Dedifferentiated amniotic fluid mesenchymal stem cell (primary cell): Measurements from ENCODE around the gene NFYA.
"Not testable (repeated sequence)": the region's sequence is repeated elsewhere in the genome, so short reads cannot be mapped to it uniquely, and the experiment has no call there.

ENCODE experiments used
- DNase-seq: peaks from one replicate; pipeline ENCODE4 v3.0.0-alpha.2; 2016; ENCODE audit errors: extremely low spot score

The NFYA gene

GRCh38 chr6:41115027-41115426, 42.3 kb downstream of the NFYA start:
- DNase-seq, result not testable (repeated sequence)

DNA sequence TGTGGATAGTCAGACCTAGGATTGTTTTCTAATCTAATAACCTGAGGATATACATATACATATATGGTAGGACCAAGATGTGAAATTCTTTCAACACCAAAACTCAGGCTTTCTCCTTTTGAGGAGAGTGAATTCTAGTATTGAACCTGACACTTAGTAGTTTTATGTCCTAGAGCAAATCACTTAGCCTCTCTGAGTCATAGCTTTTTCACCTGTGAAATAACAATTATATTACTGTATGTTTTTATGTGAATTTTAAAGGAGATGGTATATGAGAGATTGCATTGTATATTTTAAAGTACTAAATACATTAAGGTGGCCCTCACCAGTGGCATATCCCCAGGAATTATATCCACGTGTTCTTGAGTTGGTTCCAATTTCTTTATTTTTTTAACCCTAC, 46.7 kb downstream of the NFYA start:
- DNase-seq, result no peak

DNA sequence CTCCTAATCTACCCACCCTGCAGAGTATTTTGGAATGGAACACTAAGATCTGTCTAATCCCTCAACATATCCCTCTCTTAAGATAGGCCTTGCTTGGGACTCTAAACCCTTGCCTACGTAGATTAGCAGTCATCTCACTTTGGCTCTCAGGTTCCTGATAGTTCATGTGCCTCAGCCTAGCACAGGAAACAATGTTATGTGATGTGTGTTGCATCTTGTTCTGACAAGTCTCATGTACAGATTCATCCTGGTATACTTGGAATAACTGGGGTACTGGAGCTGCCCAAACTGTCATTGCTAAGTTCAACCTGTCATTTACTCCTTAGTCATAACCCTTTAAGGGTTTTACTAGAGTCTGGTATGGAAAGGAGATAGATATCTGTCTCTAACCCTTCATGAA, 47.3 kb downstream of the NFYA start:
- DNase-seq, result no peak

GRCh38 chr6:41122373-41122772, 49.6 kb downstream of the NFYA start:
- DNase-seq, result no peak

GRCh38 chr6:41122918-41123317, 50.1 kb downstream of the NFYA start:
- DNase-seq, result no peak

DNA sequence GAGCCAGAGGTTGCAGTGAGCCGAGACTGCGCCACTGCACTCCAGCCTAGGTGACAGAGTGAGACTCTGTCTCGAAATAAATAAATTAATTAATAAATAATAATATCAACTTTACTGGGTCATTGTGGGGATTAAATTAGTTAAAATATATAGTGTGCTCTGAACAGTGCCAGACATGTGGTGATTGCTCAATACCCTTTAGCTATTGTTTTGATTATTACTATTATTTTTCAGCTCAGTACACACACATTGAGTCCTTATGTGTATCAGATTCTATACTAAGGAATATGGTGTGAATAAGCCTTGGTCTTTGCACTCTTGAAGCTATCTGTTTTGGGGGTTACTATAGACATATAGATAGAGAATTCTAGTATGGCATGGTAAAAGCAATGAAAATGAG, 52.5 kb downstream of the NFYA start:
- DNase-seq, result no peak

DNA sequence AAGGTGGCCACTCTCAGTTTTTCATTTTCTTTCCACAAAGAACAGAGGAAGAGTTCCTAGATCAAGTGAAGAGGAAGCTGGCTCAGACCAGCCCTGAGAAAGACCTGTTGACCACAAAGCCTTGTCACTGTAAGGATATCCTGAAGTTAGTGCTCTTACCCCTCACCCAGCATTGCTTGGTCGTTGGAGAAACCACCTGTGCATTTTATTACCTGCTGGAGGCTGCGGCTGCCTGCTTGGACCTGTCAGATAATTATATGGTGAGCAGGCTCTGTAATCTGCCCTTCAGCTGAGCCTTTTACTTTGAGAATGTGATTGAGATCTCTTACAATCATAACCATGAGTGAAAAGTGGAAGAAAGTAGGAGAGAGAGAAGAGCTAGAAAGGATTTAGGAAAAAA, 59.5 kb downstream of the NFYA start:
- no peak for DNase-seq

GRCh38 chr6:41135062-41135832, 62.5 kb downstream of the NFYA start:
- DNase-seq, result no peak

DNA sequence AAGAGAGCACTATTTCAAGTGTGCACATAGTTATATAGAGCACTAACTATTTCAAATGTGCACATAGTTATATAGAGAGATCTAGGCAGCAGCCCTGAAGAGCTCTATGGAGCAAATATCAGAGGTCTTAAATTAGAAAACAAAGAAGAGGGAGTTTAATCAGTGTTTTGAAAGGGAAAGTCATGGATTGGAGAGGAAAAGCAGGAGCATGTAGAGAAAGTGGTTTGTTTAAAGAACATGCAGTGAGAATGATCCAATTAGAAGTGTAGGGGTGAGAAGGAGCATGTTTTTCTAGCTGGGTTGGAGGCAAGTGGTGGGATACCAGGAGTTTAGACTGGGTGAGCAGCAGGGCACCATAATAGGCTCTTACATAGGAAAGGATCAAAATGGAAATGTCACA, 64.1 kb downstream of the NFYA start:
- no peak for DNase-seq

DNA sequence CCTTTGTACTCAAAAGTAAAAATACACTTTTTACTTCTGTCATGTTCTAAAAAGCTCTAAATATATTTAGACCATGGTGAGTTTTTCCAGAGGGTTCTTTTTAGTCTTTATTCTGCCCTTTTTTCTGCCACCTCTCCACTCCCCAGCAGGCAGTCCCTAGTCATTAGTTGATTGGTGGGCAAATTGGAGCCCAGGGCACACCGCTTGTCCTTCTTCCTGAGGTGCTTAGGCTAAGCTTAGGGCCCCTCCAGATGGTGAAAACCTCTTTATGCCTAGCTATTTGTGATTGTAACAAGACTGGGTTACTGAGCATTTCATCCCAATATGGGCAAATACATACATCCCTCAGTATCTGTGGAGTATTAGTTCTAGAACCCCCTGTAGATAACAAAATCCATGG, 75.1 kb downstream of the NFYA start:
- no peak for DNase-seq
